B cell (primary cell): ENCODE results near the gene ATXN1. TPM values are rescaled to one million over a fixed set of nuclear protein-coding genes. Genes with fewer than 3 reads are reported as not detected.

Experiments used
- ATAC-seq: fragments of 200-7000 bp; cut with Tn5 transposase; one replicate; pipeline ENCODE4 v1.10.0; 2021; ENCODE audit warnings: low read depth, mild to moderate bottlenecking, moderate number of reproducible peaks, moderate library complexity
- CTCF ChIA-PET: fragments of 350-600 bp; sonication (Branson Sonifier 250); formaldehyde crosslinking; loops from one replicate; lab custom pipeline; 2021; ENCODE audit warnings: antibody characterized with exemption, inconsistent platforms; lab: Charles Lee
- POLR2A ChIA-PET: fragments of 350-600 bp; sonication (Branson Sonifier 250); formaldehyde crosslinking; loops from one replicate; lab custom pipeline; 2021; ENCODE audit warnings: antibody characterized with exemption; lab: Charles Lee
- DNase-seq: peaks from one replicate; pipeline ENCODE4 v3.0.0; 2013
- H2AFZ ChIP-seq: 2 replicates; pipeline ENCODE4 v1.6.1; 2012; ENCODE audit warnings: mild to moderate bottlenecking, low read depth, low read length; ENCODE audit not compliant: insufficient read depth, poor library complexity, severe bottlenecking
- H3K27ac ChIP-seq, 2 donors: 1 replicate in 1 of 2; 2 replicates in 1 of 2; pipeline ENCODE4 v1.5.1; 2012 to 2013; ENCODE audit warnings: low read length in 2 of 2, mild to moderate bottlenecking in 2 of 2, moderate library complexity in 1 of 2
- H3K27me3 ChIP-seq, 4 experiments: fragments of 200-600 bp in 1 of 4; sonication (generic) in 1 of 4; replicated peaks in 1 of 4; 1 replicate in 2 of 4; 2 replicates in 2 of 4; pipeline versions ENCODE4 v1.6.1 to v1.7.0; 2013 to 2016; ENCODE audit warnings: low read length in 3 of 4, mild to moderate bottlenecking in 2 of 4, mixed read lengths in 1 of 4, moderate library complexity in 1 of 4; ENCODE audit not compliant: insufficient read depth in 4 of 4, control insufficient read depth in 3 of 4; ENCODE audit errors: control extremely low read depth in 1 of 4
- H3K36me3 ChIP-seq, 2 experiments: replicated peaks in 1 of 2; 1 replicate in 1 of 2; 2 replicates in 1 of 2; pipeline versions ENCODE4 v1.6.1 to v1.7.1; 2013; ENCODE audit warnings: low read length in 1 of 2; ENCODE audit not compliant: insufficient read depth in 2 of 2, control insufficient read depth in 1 of 2; ENCODE audit errors: control extremely low read depth in 1 of 2, extremely low read depth in 1 of 2
- H3K4me1 ChIP-seq, 2 donors: fragments of 200-600 bp in 1 of 2; sonication (generic) in 1 of 2; 1 replicate in 1 of 2; 2 replicates in 1 of 2; pipeline versions ENCODE4 v1.5.1 to v1.6.1; 2013 to 2017; ENCODE audit warnings: low read length in 2 of 2; ENCODE audit not compliant: control insufficient read depth in 2 of 2, insufficient read depth in 2 of 2
- H3K4me2 ChIP-seq: replicated peaks from 2 replicates; pipeline ENCODE3; 2012; ENCODE audit warnings: mild to moderate bottlenecking, low read depth, low read length; ENCODE audit not compliant: poor library complexity, severe bottlenecking
- H3K4me3 ChIP-seq, 5 experiments: fragments of 200-600 bp in 1 of 5; sonication (generic) in 1 of 5; 1 replicate in 3 of 5; 2 replicates in 2 of 5; pipeline versions ENCODE4 v1.5.1 to v1.7.0; 2011 to 2016; ENCODE audit warnings: low read length in 4 of 5, mild to moderate bottlenecking in 4 of 5, low read depth in 2 of 5, control low read depth in 1 of 5, moderate library complexity in 1 of 5; ENCODE audit not compliant: insufficient read depth in 1 of 5; ENCODE audit errors: control extremely low read depth in 1 of 5, extremely low read depth in 1 of 5
- H3K79me2 ChIP-seq: fragments of 200-600 bp; sonication (generic); one replicate; pipeline ENCODE4 v1.6.0; 2016; ENCODE audit warnings: low read length; ENCODE audit not compliant: control insufficient read depth, insufficient read depth
- H3K9ac ChIP-seq: fragments of 200-600 bp; sonication (generic); 2 replicates; pipeline ENCODE4 v1.6.1; 2017; ENCODE audit warnings: mild to moderate bottlenecking, low read length, moderate library complexity
- H3K9me3 ChIP-seq, 3 donors: one replicate each; pipeline versions ENCODE4 v1.6.1 to v1.7.1; 2013; ENCODE audit warnings: low read length in 2 of 3; ENCODE audit not compliant: control insufficient read depth in 2 of 3, insufficient read depth in 1 of 3; ENCODE audit errors: control extremely low read depth in 1 of 3
- H4K20me1 ChIP-seq: 2 replicates; pipeline ENCODE4 v1.6.0; 2012; ENCODE audit warnings: mild to moderate bottlenecking, low read length; ENCODE audit not compliant: insufficient read depth, control insufficient read depth, poor library complexity, severe bottlenecking
- H3K27ac Mint-ChIP-seq: one replicate; pipeline ENCODE4 v1.8.0; 2021; ENCODE audit warnings: mixed read lengths
- H3K27me3 Mint-ChIP-seq: one replicate; pipeline ENCODE4 v1.8.0; 2021; ENCODE audit warnings: mixed read lengths
- H3K4me1 Mint-ChIP-seq: one replicate; pipeline ENCODE4 v1.8.0; 2021; ENCODE audit warnings: mixed read lengths
- H3K4me3 Mint-ChIP-seq: one replicate; pipeline ENCODE4 v1.8.0; 2021; ENCODE audit warnings: mixed read lengths
- H3K9me3 Mint-ChIP-seq: one replicate; pipeline ENCODE4 v1.8.0; 2022; ENCODE audit warnings: mixed read lengths; ENCODE audit not compliant: insufficient read depth
- EZH2 ChIP-seq: IDR thresholded peaks from 2 replicates; pipeline ENCODE4 v1.6.1; 2012; ENCODE audit warnings: borderline replicate concordance, low read depth, mild to moderate bottlenecking, moderate library complexity, low read length; ENCODE audit not compliant: insufficient read depth, poor library complexity, severe bottlenecking
- WGBS: methylation state at CpG from one replicate; pipeline ENCODE4 v1.1.5; 2013; ENCODE audit warnings: missing lambda C conversion rate; ENCODE audit not compliant: insufficient coverage; 5-methylcytosine and 5-hydroxymethylcytosine counted together
- intact Hi-C: fragments of 100-400 bp; cut with micrococcal nuclease; formaldehyde crosslinking; loops from one replicate; pipeline ENCODE4 v1.10.0; 2022
- polyA plus RNA-seq: library from polyadenylated mRNA; depleted of rRNA; stranded (reverse); fragments of >200 nt; gene quantifications from 2 replicates; pipeline ENCODE4 v1.2.3, GENCODE V29; 2012
- total RNA-seq, 2 donors: library from RNA; stranded (reverse); fragments of 120-200 nt in 1 of 2; gene quantifications; 1 replicate in 1 of 2; 2 replicates in 1 of 2; pipeline versions ENCODE4 v1.2.3 to v1.2.4, GENCODE V29; 2013 to 2022
- TF ChIP-seq, protein P1 (sequence below): fragments of 200-600 bp; IDR thresholded peaks from one replicate; pipeline ENCODE4 v1.8.0; 2022; ENCODE audit warnings: antibody characterized with exemption, mild to moderate bottlenecking

The ATXN1 gene
- total and polyA plus RNA-seq, 2 donors (not counting 1 experiment from before 2014, with no cell fraction given) = 5.7 to 63.8 TPM

DNA sequence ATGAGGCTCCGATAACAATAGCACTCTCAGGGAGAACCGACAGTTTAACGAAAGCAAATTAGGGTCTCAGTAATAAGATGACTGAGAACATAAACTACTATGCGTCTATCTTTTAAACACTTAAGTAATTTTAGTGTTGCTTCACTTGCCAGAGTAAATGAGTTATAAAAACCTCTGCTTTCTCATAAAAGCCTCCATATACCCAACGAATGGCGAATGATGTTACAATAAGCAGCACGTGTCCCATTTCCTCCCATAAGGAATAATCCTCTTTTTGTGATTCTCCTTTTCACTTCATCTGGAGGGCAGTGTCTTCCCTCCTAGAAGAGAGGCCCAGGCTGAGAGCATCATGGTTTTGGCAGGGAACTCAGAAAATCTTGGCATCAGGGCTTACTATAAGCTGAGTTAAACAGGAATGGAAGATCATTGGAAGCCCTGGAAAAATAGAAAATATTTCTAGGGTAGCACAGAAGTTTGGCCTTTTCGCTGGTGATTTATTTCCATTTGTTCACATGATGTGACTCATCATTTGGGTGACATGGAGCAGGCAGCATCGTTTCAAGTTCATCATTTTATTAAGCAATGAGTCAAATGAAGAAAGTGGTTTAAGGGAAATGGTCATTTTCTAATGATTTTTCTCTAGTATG, 255.4 kb downstream of the ATXN1 start:
- Histone ChIP-seq H3K4me1 (peaks cover 12 to 14% of the 10 kb centered on the region in 2 donors), H3K27me3 (no peaks in the 10 kb centered on the region), H3K79me2 (no peaks in the 10 kb centered on the region), H2AFZ (no peak overlapping the region), H3K9me3 (no peaks in the 10 kb centered on the region), H3K27ac (no peak overlapping the region), H3K4me2 (no peak overlapping the region), H3K9ac (no peak overlapping the region), H3K36me3 (no peaks in the 10 kb centered on the region), H3K4me3 (no peak overlapping the region), H4K20me1 (no peaks in the 10 kb centered on the region)
- H3K4me3 Mint-ChIP-seq = no peak overlapping the region
- H3K9me3 Mint-ChIP-seq = no peaks in the 10 kb centered on the region
- intact Hi-C loops = loop anchor here (2.0 kb wide), 2 partner anchors 85 to 99 kb away; no protein-coding TSS in a partner anchor
- TF ChIP-seq, protein P1, sequence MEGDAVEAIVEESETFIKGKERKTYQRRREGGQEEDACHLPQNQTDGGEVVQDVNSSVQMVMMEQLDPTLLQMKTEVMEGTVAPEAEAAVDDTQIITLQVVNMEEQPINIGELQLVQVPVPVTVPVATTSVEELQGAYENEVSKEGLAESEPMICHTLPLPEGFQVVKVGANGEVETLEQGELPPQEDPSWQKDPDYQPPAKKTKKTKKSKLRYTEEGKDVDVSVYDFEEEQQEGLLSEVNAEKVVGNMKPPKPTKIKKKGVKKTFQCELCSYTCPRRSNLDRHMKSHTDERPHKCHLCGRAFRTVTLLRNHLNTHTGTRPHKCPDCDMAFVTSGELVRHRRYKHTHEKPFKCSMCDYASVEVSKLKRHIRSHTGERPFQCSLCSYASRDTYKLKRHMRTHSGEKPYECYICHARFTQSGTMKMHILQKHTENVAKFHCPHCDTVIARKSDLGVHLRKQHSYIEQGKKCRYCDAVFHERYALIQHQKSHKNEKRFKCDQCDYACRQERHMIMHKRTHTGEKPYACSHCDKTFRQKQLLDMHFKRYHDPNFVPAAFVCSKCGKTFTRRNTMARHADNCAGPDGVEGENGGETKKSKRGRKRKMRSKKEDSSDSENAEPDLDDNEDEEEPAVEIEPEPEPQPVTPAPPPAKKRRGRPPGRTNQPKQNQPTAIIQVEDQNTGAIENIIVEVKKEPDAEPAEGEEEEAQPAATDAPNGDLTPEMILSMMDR = no peak
- no peak for TF ChIP-seq EZH2
- DNase-seq (no peak), ATAC-seq (no peak)
- peaks cover 39% of the 10 kb centered on the region for H3K4me1 Mint-ChIP-seq
- H3K27me3 Mint-ChIP-seq = no peaks in the 10 kb centered on the region
- ChIA-PET POLR2A (no interaction called here), CTCF (interaction anchor here (0.6 to 4.1 kb wide), 5 partner anchors 7 to 265 kb away, joined by 3 to 24 read pairs (median 9); no protein-coding TSS in a partner anchor)
- WGBS = 69% methylated on average over 3 of the region's 9 CpGs
- no peak overlapping the region for H3K27ac Mint-ChIP-seq

DNA sequence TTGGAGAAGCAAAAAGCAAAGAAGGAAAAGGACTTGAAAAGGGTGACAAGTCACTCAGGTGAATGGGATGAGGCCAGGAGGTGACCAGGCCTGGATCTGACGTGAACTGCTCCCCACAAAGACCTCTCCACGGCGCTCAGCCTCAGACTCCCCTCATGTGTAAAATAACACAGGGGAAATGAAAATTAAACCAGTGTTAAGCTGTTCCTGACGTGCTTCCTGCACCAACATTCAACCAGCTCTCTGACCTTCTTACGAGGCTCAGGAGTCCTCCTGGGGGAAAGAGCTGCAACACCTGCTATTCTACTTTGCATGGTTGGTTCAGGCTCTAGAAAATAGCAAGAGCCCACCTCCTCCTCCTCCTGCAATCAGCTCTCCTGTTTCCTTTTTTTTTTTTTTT, 256.7 kb downstream of the ATXN1 start:
- ChIA-PET POLR2A (interaction anchor here (0.6 to 1.1 kb wide), 3 partner anchors 8 to 257 kb away, joined by 3 read pairs; partner anchors contain the start of gene ATXN1), CTCF (interaction anchor here (0.7 to 4.1 kb wide), 17 partner anchors 8 to 259 kb away, joined by 3 to 24 read pairs (median 4); partner anchors contain the start of gene ATXN1)
- Mint-ChIP-seq H3K9me3 (no peaks in the 10 kb centered on the region), H3K4me1 (peaks cover 36% of the 10 kb centered on the region), H3K27me3 (no peaks in the 10 kb centered on the region), H3K4me3 (peak overlapping the region; percentile 81), H3K27ac (peak overlapping the region; percentile 90)
- Histone ChIP-seq H4K20me1 (no peaks in the 10 kb centered on the region), H3K4me3 (no peak overlapping the region), H3K9ac (no peak overlapping the region), H3K4me2 (peak overlapping the region; percentile 24), H3K27ac (no peak overlapping the region), H3K79me2 (no peaks in the 10 kb centered on the region), H3K27me3 (no peaks in the 10 kb centered on the region), H3K36me3 (no peaks in the 10 kb centered on the region), H3K4me1 (peaks cover 12 to 14% of the 10 kb centered on the region in 2 donors), H2AFZ (no peak overlapping the region), H3K9me3 (peaks cover 0 to 2% (median 1%) of the 10 kb centered on the region in 3 donors)
- TF ChIP-seq EZH2 = no peak
- TF ChIP-seq, protein P1 = no peak
- 0% methylated on average over 2 of the region's 5 CpGs for WGBS
- ATAC-seq (peak; percentile 63), DNase-seq (peak; percentile 47)
- intact Hi-C loops = loop anchor here (2.0 kb wide), 2 partner anchors 84 to 98 kb away; no protein-coding TSS in a partner anchor
